Measurements from ENCODE around the gene SMAD6.

Gene SMAD6

GRCh38 chr15:66705277-66706146 lies 3.5 kb downstream of the SMAD6 start (continued):
- TF ChIP-seq ZNF280C (tag by site-specific recombination; IDR thresholded peaks at IDR 0.05) (no peak), ZNF654 (tag by site-specific recombination; IDR thresholded peaks at IDR 0.05; ENCODE audit: low read depth) (no peak), ZFP37 (tag by site-specific recombination; IDR thresholded peaks at IDR 0.05) (no peak), PRDM6 (tag by site-specific recombination; IDR thresholded peaks at IDR 0.05) (no peak), ZNF248 (tag by site-specific recombination; IDR thresholded peaks at IDR 0.05) (no peak), ZSCAN18 (tag by site-specific recombination; IDR thresholded peaks at IDR 0.05) (no peak), ZBTB17 (tag by site-specific recombination; IDR thresholded peaks at IDR 0.05) (no peak), ZNF610 (tag by site-specific recombination; IDR thresholded peaks at IDR 0.05; ENCODE audit: borderline replicate concordance) (no peak), ZNF792 (tag by site-specific recombination; IDR thresholded peaks at IDR 0.05) (no peak), ZNF707 (tag by site-specific recombination; IDR thresholded peaks at IDR 0.05) (no peak), KLF7 (tag by site-specific recombination; IDR thresholded peaks at IDR 0.05; ENCODE audit: borderline replicate concordance) (no peak), ZNF398 (tag by site-specific recombination; IDR thresholded peaks at IDR 0.05) (no peak), TRIM28 (IDR thresholded peaks at IDR 0.05; ENCODE audit: borderline replicate concordance, low read length) (0 out of 2 replicates have a peak, but pooled peaks have one; percentile 28), ZNF2 (tag by site-specific recombination; IDR thresholded peaks at IDR 0.05) (no peak), ZNF18 (tag by site-specific recombination; IDR thresholded peaks at IDR 0.05) (peak; percentile 94), ZNF791 (tag by site-specific recombination; IDR thresholded peaks at IDR 0.05) (no peak), ZSCAN30 (tag by site-specific recombination; IDR thresholded peaks at IDR 0.05) (no peak), ZNF202 (tag by site-specific recombination; IDR thresholded peaks at IDR 0.05; ENCODE audit: borderline replicate concordance) (no peak), ZNF639 (tag by site-specific recombination; IDR thresholded peaks at IDR 0.05) (no peak), ZBTB7A (tag by site-specific recombination; IDR thresholded peaks at IDR 0.05; ENCODE audit: low read depth) (no peak), ZNF664 (tag by site-specific recombination; IDR thresholded peaks at IDR 0.05) (peak; percentile 98), PRDM1 (tag by site-specific recombination; IDR thresholded peaks at IDR 0.05) (peak; percentile 96), ZBTB6 (tag by site-specific recombination; IDR thresholded peaks at IDR 0.05) (peak; percentile 88; the same call in 1 of the 2 replicates), ZNF670 (tag by site-specific recombination; IDR thresholded peaks at IDR 0.05; ENCODE audit: low read depth) (no peak), ZNF561 (tag by site-specific recombination; IDR thresholded peaks at IDR 0.05; ENCODE audit: borderline replicate concordance) (no peak), ZNF341 (tag by site-specific recombination; IDR thresholded peaks at IDR 0.05; ENCODE audit: low read depth) (peak; percentile 67), ZNF549 (tag by site-specific recombination; IDR thresholded peaks at IDR 0.05) (no peak), REPIN1 (tag by site-specific recombination; IDR thresholded peaks at IDR 0.05; ENCODE audit: low read depth) (no peak)
